Measurements from ENCODE around the gene BAAT.

The BAAT gene

DNA sequence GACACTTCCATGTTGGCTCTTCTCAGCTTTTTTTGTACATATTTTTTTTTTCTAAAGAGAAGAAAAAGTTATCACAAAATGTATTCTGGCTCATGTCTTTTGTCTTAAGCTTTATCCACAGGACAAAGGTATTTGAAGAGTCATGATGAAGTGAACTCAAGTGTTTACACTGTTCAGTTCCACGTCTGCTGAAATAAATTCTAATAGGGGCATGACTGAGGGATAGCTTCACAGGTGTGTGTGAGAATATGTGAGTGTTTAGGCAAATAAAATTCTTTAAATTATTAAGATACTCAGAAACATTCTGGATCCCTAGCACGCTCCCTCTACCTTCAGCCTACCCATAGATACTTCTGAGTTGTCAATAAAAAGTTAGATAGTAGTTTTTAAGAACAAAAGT lies 59.8 kb downstream of the BAAT start:
- no peak for DNase-seq (ENCODE audit: low spot score)
- no peak overlapping the region for H3K27ac ChIP-seq
- H3K4me3 ChIP-seq: no peak overlapping the region
- TF ChIP-seq, protein P1, sequence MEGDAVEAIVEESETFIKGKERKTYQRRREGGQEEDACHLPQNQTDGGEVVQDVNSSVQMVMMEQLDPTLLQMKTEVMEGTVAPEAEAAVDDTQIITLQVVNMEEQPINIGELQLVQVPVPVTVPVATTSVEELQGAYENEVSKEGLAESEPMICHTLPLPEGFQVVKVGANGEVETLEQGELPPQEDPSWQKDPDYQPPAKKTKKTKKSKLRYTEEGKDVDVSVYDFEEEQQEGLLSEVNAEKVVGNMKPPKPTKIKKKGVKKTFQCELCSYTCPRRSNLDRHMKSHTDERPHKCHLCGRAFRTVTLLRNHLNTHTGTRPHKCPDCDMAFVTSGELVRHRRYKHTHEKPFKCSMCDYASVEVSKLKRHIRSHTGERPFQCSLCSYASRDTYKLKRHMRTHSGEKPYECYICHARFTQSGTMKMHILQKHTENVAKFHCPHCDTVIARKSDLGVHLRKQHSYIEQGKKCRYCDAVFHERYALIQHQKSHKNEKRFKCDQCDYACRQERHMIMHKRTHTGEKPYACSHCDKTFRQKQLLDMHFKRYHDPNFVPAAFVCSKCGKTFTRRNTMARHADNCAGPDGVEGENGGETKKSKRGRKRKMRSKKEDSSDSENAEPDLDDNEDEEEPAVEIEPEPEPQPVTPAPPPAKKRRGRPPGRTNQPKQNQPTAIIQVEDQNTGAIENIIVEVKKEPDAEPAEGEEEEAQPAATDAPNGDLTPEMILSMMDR (IDR thresholded peaks at IDR 0.05): no peak

DNA sequence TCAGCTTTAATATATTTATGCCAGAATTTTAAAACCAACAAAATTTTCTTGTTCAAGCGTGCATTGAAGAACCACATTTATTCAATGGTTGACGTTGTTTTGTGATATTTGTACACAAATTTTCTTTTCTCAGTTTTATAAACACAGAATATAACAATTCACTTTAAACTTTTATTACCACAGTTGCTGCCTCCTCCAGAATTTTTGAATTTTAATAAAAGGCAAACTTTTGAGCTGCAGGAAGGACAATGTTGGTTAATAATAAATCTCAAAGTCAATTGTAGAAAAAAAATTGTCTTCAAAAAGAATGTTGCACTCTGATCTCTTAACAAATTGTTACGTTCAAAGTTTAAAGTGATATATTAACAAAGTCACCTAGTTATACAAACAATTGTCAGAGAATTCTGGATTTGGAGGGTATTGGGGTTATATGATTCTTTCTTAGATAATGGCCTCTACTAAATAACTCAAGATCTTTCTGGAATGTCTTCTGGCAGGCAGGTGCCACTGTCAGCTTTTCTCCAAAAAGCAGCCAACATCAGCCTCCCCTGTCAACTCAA lies 60.5 kb downstream of the BAAT start:
- DNase-seq (ENCODE audit: low spot score): no peak
- Histone ChIP-seq H3K27ac (no peak overlapping the region), H3K4me3 (no peak overlapping the region)
- TF ChIP-seq, protein P1 (IDR thresholded peaks at IDR 0.05): no peak

DNA sequence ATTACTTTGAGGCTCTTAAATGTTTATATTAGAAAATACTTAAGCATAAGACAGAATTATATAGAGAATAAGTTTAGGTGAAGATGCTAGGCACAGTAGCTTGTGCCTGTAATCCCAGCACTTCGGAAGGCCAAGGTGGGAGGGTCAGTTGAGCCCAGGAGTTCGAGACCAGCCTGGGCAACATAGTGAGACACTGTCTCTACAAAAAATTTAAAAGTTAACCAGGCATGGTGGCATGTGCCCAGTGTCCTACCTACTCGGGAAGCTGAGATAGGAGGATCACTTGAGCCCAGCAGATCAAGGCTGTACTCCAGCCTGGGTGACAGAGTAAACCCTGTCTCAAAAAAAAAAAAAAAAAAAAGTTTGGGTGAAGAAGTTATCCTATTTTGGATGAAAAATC lies 61.7 kb downstream of the BAAT start:
- Histone ChIP-seq H3K27ac (no peak overlapping the region), H3K4me3 (no peak overlapping the region)
- TF ChIP-seq, protein P1 (IDR thresholded peaks at IDR 0.05): no peak
- DNase-seq (ENCODE audit: low spot score): no peak

DNA sequence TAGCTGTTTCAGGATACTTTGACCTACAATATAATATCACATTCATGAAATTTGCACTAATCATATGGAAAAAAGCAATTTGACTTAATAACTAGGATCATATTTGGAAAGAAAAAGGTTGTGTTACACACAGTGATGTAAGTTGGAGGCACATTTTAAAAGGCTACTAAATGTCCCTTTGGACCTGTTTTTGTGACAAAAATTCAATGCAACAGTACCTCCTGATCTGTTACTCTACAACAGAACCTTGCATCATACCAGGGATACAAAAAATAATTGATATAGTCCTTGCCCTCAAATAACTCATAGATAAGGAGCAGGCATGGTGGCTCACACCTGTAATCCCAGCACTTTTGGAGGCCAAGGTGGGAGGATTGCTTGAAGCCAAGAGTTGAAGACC lies 67.1 kb downstream of the BAAT start:
- TF ChIP-seq, protein P1 (IDR thresholded peaks at IDR 0.05): no peak
- DNase-seq (ENCODE audit: low spot score): no peak
- Histone ChIP-seq H3K4me3 (no peak overlapping the region), H3K27ac (no peak overlapping the region)

DNA sequence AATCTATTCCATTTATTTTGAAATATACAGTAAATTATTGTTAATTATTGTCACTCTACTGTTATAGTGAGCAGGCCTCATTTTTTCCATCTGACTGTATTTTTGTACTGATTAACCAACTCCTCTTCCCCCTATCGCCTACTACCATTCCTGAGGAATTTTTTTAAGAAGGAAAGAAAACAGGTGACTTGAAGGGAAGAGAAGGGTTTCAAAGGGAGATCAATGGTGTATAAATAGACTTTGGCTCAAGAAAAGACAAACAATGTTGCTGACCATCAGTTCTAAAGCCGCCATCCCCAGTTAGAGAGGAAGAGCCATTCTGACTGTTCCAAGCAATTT lies 69.7 kb downstream of the BAAT start:
- no peak for DNase-seq (ENCODE audit: low spot score)
- TF ChIP-seq, protein P1 (IDR thresholded peaks at IDR 0.05): no peak
- Histone ChIP-seq H3K4me3 (no peak overlapping the region), H3K27ac (no peak overlapping the region)

DNA sequence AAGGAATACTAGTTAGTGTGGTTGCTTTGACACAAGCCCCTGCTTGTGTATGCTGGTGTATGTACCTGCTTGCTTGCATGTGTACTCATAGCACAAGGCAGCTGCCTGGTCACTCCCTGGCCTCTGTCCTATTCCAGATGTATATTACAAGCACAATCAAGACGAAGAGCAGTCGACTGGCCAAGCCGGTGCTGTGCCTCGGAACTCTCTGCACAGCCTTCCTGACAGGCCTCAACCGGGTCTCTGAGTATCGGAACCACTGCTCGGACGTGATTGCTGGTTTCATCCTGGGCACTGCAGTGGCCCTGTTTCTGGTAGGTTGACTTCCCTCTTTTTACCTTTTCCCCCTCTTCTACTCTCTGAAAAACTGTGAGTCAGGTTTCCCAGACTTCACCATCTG lies 72.1 kb downstream of the BAAT start:
- TF ChIP-seq, protein P1 (IDR thresholded peaks at IDR 0.05): no peak
- Histone ChIP-seq H3K27ac (no peak overlapping the region), H3K4me3 (no peak overlapping the region)
- DNase-seq (ENCODE audit: low spot score): no peak

DNA sequence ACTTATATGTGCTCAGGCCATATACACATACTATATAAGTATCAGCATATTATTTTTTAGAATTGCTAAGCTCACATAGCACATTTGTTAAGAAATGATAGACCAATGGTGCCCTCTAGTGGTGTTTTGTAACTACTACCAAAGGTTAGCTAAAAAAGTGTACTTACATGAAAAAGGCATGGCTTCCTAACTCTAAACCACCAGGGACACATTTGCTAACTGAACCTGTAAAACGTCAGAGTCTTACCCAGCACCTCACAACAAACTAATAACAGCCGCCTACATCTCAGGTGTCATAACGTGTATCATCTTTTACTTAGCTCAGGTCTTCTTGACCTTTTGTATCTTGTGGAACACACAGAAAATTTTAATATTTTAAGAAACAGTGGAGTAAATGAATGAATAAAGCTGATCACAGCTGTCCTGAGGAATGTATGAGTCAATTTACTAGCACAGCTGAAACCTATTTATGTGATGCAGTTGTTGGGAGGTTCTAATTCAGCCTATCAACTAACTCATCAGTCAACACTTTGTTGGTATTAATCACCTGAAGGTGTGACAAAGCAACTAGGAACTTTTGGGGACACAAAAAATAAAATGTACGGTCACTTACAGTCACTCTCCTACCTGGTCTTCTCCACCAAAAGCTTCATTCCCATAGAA lies 72.9 kb downstream of the BAAT start:
- TF ChIP-seq, protein P1 (IDR thresholded peaks at IDR 0.05): peak; percentile 51
- no peak for DNase-seq (ENCODE audit: low spot score)
- H3K27ac ChIP-seq: no peak overlapping the region
- H3K4me3 ChIP-seq: no peak overlapping the region
